Measurements from ENCODE around the gene KRT74. TPM values are rescaled to one million over a fixed set of nuclear protein-coding genes. Genes with fewer than 3 reads are reported as not detected.

The KRT74 gene
- total RNA-seq, 1 donor from 2014 or later = not detected

GRCh38 chr12:52612431-52613383 is 39.1 kb upstream of the KRT74 start:
- H3K9me3 Mint-ChIP-seq = no peaks in the 10 kb centered on the region
- H3K4me3 Mint-ChIP-seq = no peak overlapping the region
- H3K27ac Mint-ChIP-seq = no peak overlapping the region
- DNase-seq = no peak
- peaks cover 17% of the 10 kb centered on the region for H3K27me3 Mint-ChIP-seq
- intact Hi-C loops (cut with micrococcal nuclease) = no loop called here
- no peaks in the 10 kb centered on the region for H3K4me1 Mint-ChIP-seq
- no peak for ATAC-seq (ENCODE audit: low read depth)
- ChIA-PET POLR2A (no interaction called here), CTCF (no interaction called here)
- TF ChIP-seq, protein P1, sequence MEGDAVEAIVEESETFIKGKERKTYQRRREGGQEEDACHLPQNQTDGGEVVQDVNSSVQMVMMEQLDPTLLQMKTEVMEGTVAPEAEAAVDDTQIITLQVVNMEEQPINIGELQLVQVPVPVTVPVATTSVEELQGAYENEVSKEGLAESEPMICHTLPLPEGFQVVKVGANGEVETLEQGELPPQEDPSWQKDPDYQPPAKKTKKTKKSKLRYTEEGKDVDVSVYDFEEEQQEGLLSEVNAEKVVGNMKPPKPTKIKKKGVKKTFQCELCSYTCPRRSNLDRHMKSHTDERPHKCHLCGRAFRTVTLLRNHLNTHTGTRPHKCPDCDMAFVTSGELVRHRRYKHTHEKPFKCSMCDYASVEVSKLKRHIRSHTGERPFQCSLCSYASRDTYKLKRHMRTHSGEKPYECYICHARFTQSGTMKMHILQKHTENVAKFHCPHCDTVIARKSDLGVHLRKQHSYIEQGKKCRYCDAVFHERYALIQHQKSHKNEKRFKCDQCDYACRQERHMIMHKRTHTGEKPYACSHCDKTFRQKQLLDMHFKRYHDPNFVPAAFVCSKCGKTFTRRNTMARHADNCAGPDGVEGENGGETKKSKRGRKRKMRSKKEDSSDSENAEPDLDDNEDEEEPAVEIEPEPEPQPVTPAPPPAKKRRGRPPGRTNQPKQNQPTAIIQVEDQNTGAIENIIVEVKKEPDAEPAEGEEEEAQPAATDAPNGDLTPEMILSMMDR (IDR thresholded peaks at IDR 0.05) = no peak
- no peaks in the 10 kb centered on the region for H3K36me3 Mint-ChIP-seq (ENCODE audit: low read depth)

GRCh38 chr12:52611080-52611468 is 37.4 kb upstream of the KRT74 start:
- Mint-ChIP-seq H3K4me1 (no peaks in the 10 kb centered on the region), H3K36me3 (ENCODE audit: low read depth) (no peaks in the 10 kb centered on the region), H3K4me3 (no peak overlapping the region), H3K9me3 (no peaks in the 10 kb centered on the region), H3K27ac (no peak overlapping the region), H3K27me3 (peaks cover 14% of the 10 kb centered on the region)
- DNase-seq = no peak
- TF ChIP-seq, protein P1 (IDR thresholded peaks at IDR 0.05) = no peak
- intact Hi-C loops (cut with micrococcal nuclease) = no loop called here
- CTCF ChIA-PET = no interaction called here
- POLR2A ChIA-PET = no interaction called here
- no peak for ATAC-seq (ENCODE audit: low read depth)

DNA sequence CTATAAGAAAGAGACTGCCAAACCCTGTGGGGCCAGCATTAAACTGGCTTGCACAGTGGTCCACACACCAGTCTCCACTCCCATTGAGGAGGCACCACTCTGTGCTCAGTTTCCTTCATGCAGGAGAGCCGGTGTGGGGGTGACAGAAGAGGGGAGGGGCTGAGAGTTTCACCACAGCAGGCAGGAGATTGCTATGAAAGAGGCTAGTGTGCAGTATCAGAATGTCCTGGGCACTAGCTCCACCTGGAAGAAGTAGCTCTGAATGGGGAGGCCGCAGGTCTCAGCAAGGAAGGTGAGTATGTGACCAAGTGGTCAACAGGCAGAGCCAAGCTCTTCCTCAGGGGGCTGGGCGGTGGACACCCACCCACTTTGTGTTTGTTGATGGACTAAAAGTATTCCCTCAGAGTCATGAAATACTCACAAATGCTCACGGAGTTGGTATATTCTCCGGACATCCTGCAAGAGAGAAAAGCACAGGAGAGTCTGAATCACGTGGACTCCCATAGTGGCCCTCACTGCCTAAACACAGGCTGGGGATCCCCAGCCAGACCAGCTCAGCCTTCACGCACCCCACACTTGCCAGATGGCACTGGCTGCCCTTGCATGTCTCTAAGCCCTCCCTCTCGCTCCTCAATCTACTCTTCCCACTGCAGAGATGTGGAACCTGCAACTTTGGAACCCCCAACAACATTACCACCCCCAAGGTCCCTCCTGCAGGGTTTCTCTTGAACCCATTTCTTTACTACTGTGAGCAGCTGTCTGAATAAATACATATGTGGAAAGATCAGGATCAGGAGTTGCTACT is 35.4 kb upstream of the KRT74 start:
- DNase-seq (no peak), ATAC-seq (ENCODE audit: low read depth) (no peak)
- ChIA-PET CTCF (no interaction called here), POLR2A (no interaction called here)
- Mint-ChIP-seq H3K4me1 (no peaks in the 10 kb centered on the region), H3K27me3 (peaks cover 12% of the 10 kb centered on the region), H3K36me3 (ENCODE audit: low read depth) (no peaks in the 10 kb centered on the region), H3K4me3 (no peak overlapping the region), H3K27ac (no peak overlapping the region), H3K9me3 (no peaks in the 10 kb centered on the region)
- TF ChIP-seq, protein P1 (IDR thresholded peaks at IDR 0.05) = no peak
- intact Hi-C loops (cut with micrococcal nuclease) = no loop called here

GRCh38 chr12:52608161-52608560 is 34.5 kb upstream of the KRT74 start:
- Mint-ChIP-seq H3K9me3 (no peaks in the 10 kb centered on the region), H3K4me1 (no peaks in the 10 kb centered on the region), H3K4me3 (no peak overlapping the region), H3K27me3 (peaks cover 12% of the 10 kb centered on the region), H3K27ac (no peak overlapping the region), H3K36me3 (ENCODE audit: low read depth) (no peaks in the 10 kb centered on the region)
- ATAC-seq (ENCODE audit: low read depth) = no peak
- ChIA-PET CTCF (no interaction called here), POLR2A (no interaction called here)
- intact Hi-C loops (cut with micrococcal nuclease) = no loop called here
- TF ChIP-seq, protein P1 (IDR thresholded peaks at IDR 0.05) = no peak
- DNase-seq = no peak

GRCh38 chr12:52607314-52607713 is 33.7 kb upstream of the KRT74 start:
- CTCF ChIA-PET = no interaction called here
- H3K4me3 Mint-ChIP-seq = no peak overlapping the region

More at GRCh38 chr12:52607314-52607713, 33.7 kb upstream of the KRT74 start:
- ATAC-seq (ENCODE audit: low read depth) (no peak), DNase-seq (no peak)
- TF ChIP-seq, protein P1 (IDR thresholded peaks at IDR 0.05) = no peak
- POLR2A ChIA-PET = no interaction called here
- intact Hi-C loops (cut with micrococcal nuclease) = no loop called here
- no peak overlapping the region for H3K27ac Mint-ChIP-seq
- peaks cover 17% of the 10 kb centered on the region for H3K27me3 Mint-ChIP-seq
- H3K36me3 Mint-ChIP-seq (ENCODE audit: low read depth) = no peaks in the 10 kb centered on the region
- H3K4me1 Mint-ChIP-seq = no peaks in the 10 kb centered on the region
- H3K9me3 Mint-ChIP-seq = no peaks in the 10 kb centered on the region
